Measurements from ENCODE around the gene C6orf132. TPM values are rescaled to one million over a fixed set of nuclear protein-coding genes. Genes with fewer than 3 reads are reported as not detected.

Gene C6orf132
- total RNA-seq, 1 experiment from 2014 or later = 66.0 TPM

- no peak for TF ChIP-seq EZH2phosphoT487 (IDR thresholded peaks at IDR 0.05; ENCODE audit: borderline replicate concordance, low read length)
- TF ChIP-seq, protein P1, sequence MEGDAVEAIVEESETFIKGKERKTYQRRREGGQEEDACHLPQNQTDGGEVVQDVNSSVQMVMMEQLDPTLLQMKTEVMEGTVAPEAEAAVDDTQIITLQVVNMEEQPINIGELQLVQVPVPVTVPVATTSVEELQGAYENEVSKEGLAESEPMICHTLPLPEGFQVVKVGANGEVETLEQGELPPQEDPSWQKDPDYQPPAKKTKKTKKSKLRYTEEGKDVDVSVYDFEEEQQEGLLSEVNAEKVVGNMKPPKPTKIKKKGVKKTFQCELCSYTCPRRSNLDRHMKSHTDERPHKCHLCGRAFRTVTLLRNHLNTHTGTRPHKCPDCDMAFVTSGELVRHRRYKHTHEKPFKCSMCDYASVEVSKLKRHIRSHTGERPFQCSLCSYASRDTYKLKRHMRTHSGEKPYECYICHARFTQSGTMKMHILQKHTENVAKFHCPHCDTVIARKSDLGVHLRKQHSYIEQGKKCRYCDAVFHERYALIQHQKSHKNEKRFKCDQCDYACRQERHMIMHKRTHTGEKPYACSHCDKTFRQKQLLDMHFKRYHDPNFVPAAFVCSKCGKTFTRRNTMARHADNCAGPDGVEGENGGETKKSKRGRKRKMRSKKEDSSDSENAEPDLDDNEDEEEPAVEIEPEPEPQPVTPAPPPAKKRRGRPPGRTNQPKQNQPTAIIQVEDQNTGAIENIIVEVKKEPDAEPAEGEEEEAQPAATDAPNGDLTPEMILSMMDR (conservative IDR thresholded peaks at IDR 0.05; ENCODE audit: low read depth, low read length) = no peak
- no peak for TF ChIP-seq EZH2 (IDR thresholded peaks at IDR 0.05; ENCODE audit: low read length, unreplicated experiment)
- no peak for DNase-seq
- Histone ChIP-seq H3K79me2 (ENCODE audit: low read length) (peaks cover 61% of the 10 kb centered on the region), H3K27me3 (ENCODE audit: low read length) (no peaks in the 10 kb centered on the region), H3K4me2 (ENCODE audit: low read length) (no peak overlapping the region), H3K27ac (ENCODE audit: low read length) (no peak overlapping the region), H2AFZ (ENCODE audit: low read length) (no peak overlapping the region), H3K36me3 (ENCODE audit: low read depth, low read length) (0 out of 2 replicates have a peak, but pooled peaks cover 2% of the 10 kb centered on the region), H4K20me1 (ENCODE audit: low read length) (peaks cover 6% of the 10 kb centered on the region; the same call in 1 of the 2 replicates), H3F3A (ENCODE audit: low read length, unreplicated experiment) (peaks cover 6% of the 10 kb centered on the region), H3K9me3 (ENCODE audit: low read length) (no peaks in the 10 kb centered on the region), H3K4me3 (ENCODE audit: low read length) (no peak overlapping the region), H3K9ac (ENCODE audit: low read length) (no peak overlapping the region), H3K9me2 (replicated peaks; ENCODE audit: low read length) (no peaks in the 10 kb centered on the region), H3K4me1 (ENCODE audit: insufficient read depth, low read length) (peaks cover 56% of the 10 kb centered on the region)
- BruUV-seq (replicated peaks) = no TSS peak
- POLR2A ChIA-PET (ENCODE audit: unreplicated experiment) = no interaction called here
- ATAC-seq = no peak
- CTCF ChIA-PET = no interaction called here
- intact Hi-C loops (cut with micrococcal nuclease) = loop anchor here (2.0 to 5.0 kb wide), 2 partner anchors 17 to 38 kb away; no protein-coding TSS in a partner anchor
Observed at GRCh38 chr6:42135722-42136121, 6.7 kb downstream of the C6orf132 start.

GRCh38 chr6:42135161-42135560, 7.3 kb downstream of the C6orf132 start:
- no TSS peak for BruUV-seq (replicated peaks)
- no peak for ATAC-seq
- ChIA-PET POLR2A (ENCODE audit: unreplicated experiment) (no interaction called here), CTCF (no interaction called here)
- H3K9me2 ChIP-seq (replicated peaks; ENCODE audit: low read length) = no peaks in the 10 kb centered on the region
- H3K79me2 ChIP-seq (ENCODE audit: low read length) = peaks cover 59% of the 10 kb centered on the region
- peaks cover 6% of the 10 kb centered on the region for H3F3A ChIP-seq (ENCODE audit: low read length, unreplicated experiment)
- no peak overlapping the region for H3K27ac ChIP-seq (ENCODE audit: low read length)
- H3K4me1 ChIP-seq (ENCODE audit: insufficient read depth, low read length) = peaks cover 51% of the 10 kb centered on the region
- intact Hi-C loops (cut with micrococcal nuclease) = loop anchor here (5.0 kb wide), 1 partner anchor 38 kb away; no protein-coding TSS in a partner anchor
- H3K27me3 ChIP-seq (ENCODE audit: low read length) = no peaks in the 10 kb centered on the region
- no peak overlapping the region for H3K9ac ChIP-seq (ENCODE audit: low read length)
- no peak overlapping the region for H3K4me3 ChIP-seq (ENCODE audit: low read length)
- H3K36me3 ChIP-seq (ENCODE audit: low read depth, low read length) = 0 out of 2 replicates have a peak, but pooled peaks cover 2% of the 10 kb centered on the region
- no peak for TF ChIP-seq EZH2phosphoT487 (IDR thresholded peaks at IDR 0.05; ENCODE audit: borderline replicate concordance, low read length)
- TF ChIP-seq EZH2 (IDR thresholded peaks at IDR 0.05; ENCODE audit: low read length, unreplicated experiment) = no peak
- TF ChIP-seq, protein P1 (conservative IDR thresholded peaks at IDR 0.05; ENCODE audit: low read depth, low read length) = no peak
- no peaks in the 10 kb centered on the region for H3K9me3 ChIP-seq (ENCODE audit: low read length)
- H2AFZ ChIP-seq (ENCODE audit: low read length) = no peak overlapping the region
- H4K20me1 ChIP-seq (ENCODE audit: low read length) = peaks cover under 1% of the 10 kb centered on the region; the same call in 1 of the 2 replicates
- no peak overlapping the region for H3K4me2 ChIP-seq (ENCODE audit: low read length)
- no peak for DNase-seq

DNA sequence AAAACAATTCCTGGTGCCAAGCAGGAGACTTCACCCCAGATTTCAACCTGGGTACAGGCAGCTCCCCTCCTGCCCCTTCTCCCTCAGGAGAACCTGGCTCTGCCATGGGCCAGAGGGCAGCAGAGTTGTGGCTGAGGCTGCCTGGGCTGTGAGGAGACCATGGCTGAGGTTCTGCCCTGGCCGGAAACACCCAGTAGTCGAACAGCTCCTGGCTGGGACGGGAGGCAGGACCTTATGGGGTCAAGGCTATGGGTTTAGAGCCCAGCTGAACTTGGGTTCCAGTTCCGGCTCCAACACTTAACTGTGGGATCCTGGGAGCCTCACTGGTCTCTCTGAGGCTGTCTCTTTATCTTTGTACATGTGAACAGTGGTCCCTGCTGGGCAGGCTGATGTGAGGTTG, 8.5 kb downstream of the C6orf132 start:
- ChIA-PET POLR2A (ENCODE audit: unreplicated experiment) (interaction anchor here (0.6 kb wide), 1 partner anchor 15 kb away, joined by 3 read pairs; no protein-coding TSS in a partner anchor), CTCF (no interaction called here)
- Histone ChIP-seq H3K27ac (ENCODE audit: low read length) (no peak overlapping the region), H3K4me2 (ENCODE audit: low read length) (no peak overlapping the region), H3F3A (ENCODE audit: low read length, unreplicated experiment) (peaks cover under 1% of the 10 kb centered on the region), H3K9me3 (ENCODE audit: low read length) (no peaks in the 10 kb centered on the region), H3K4me3 (ENCODE audit: low read length) (no peak overlapping the region), H3K4me1 (ENCODE audit: insufficient read depth, low read length) (peaks cover 38% of the 10 kb centered on the region), H3K36me3 (ENCODE audit: low read depth, low read length) (peaks cover 9% of the 10 kb centered on the region; the same call in 1 of the 2 replicates), H4K20me1 (ENCODE audit: low read length) (no peaks in the 10 kb centered on the region), H3K9ac (ENCODE audit: low read length) (no peak overlapping the region), H2AFZ (ENCODE audit: low read length) (no peak overlapping the region), H3K27me3 (ENCODE audit: low read length) (no peaks in the 10 kb centered on the region), H3K9me2 (replicated peaks; ENCODE audit: low read length) (no peaks in the 10 kb centered on the region), H3K79me2 (ENCODE audit: low read length) (peaks cover 58% of the 10 kb centered on the region)
- DNase-seq (no peak), ATAC-seq (no peak)
- no TSS peak for BruUV-seq (replicated peaks)
- TF ChIP-seq, protein P1 (conservative IDR thresholded peaks at IDR 0.05; ENCODE audit: low read depth, low read length) = no peak
- TF ChIP-seq EZH2phosphoT487 (IDR thresholded peaks at IDR 0.05; ENCODE audit: borderline replicate concordance, low read length) (no peak), EZH2 (IDR thresholded peaks at IDR 0.05; ENCODE audit: low read length, unreplicated experiment) (no peak)
- intact Hi-C loops (cut with micrococcal nuclease) = no loop called here

Measured in PC-3 (cell line).